NCI-H1930 (cell line): Measurements from ENCODE around the gene TAS1R1.
"Not testable (repeated sequence)": the region's sequence is repeated elsewhere in the genome, so short reads cannot be mapped to it uniquely, and the experiment has no call there.

Experiments
- DNase-seq, 2 experiments: peaks; one replicate each; lab custom pipeline; 2025; lab: John Stamatoyannopoulos, UW

TAS1R1 gene

DNA sequence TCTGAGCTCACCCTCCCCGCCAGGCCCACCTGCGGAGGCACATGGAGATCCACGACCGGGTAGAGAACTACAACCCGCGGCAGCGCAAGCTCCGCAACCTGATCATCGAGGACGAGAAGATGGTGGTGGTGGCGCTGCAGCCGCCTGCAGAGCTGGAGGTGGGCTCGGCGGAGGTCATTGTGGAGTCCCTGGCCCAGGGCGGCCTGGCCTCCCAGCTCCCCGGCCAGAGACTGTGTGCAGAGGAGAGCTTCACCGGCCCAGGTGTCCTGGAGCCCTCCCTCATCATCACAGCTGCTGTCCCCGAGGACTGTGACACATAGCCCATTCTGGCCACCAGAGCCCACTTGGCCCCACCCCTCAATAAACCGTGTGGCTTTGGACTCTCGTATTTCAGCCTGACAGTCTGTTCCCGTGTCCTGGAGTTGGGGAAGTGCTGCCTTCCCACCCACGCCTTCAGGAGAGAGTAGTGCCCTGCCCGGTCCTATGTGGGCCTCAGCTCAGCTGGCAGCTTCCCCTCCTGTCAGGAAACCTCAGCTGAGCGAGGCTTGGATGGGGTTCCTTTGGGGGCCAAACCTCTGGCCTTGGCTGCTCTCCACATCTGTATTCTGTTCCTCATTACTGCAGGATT is 33.9 kb downstream of the TAS1R1 start:
- DNase-seq, result no peak

- no peak for DNase-seq
These were observed 34.9 kb downstream of the TAS1R1 start for GRCh38 chr1:6590046-6590445.

DNA sequence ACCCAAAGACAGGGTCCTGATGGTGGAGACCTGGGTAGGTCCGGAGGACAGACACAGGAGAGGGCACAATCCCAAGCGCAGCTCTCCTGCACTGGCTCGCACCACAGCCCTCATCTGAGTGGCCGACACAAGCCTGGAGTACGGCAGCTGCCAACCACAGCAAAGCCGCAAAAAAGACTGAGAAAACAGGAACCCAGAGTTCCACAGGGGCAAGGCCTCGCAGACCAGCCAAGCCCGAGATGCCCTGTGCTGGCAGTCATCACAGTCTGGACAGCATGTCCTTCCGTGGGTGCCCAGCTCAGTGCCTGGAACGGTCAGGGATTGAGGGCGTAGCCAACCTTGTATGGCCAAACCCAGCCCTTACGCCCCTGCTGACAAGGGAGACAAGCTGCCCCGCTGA is 36.1 kb downstream of the TAS1R1 start:
- DNase-seq, result no peak

- DNase-seq, result no peak
These were observed 36.5 kb downstream of the TAS1R1 start for GRCh38 chr1:6591644-6592043.

- no peak for DNase-seq
These were observed 37.3 kb downstream of the TAS1R1 start for GRCh38 chr1:6592441-6592840.

DNA sequence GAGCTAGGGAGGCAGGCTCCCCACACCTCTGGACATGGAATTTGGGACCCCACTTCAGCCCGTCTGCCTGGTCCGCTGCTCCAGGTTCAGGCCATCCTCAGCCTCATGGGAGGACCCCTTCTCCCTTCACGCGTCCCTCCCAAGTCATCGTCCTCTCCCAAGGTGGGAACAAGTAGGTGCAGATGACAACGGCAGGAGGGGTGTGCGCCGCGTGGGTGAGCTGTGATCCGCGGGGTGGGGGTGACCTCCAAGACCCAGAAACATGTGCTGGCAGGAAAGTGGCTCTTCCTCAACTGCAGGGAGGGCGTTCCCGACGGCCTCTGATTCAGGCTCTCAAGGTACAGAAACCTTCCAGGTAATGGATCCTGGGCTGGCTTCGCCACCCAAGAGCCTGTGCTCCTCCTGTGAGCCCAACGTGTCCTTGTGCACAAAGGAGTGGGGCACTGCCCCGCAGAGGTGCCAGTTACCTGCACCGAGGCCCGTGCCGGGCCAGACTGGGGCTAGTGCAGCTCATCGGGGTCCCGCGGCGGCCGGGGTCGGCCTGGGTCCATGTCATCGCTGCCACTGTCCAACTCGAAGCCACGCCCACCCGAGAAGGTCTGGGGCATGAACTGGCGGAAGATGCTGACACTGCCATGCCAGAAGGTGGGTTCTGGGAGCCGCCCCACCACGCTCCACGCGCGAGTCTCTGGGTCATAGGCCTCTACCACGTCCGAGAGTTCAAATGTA is 37.9 kb downstream of the TAS1R1 start:
- DNase-seq, result no peak

DNA sequence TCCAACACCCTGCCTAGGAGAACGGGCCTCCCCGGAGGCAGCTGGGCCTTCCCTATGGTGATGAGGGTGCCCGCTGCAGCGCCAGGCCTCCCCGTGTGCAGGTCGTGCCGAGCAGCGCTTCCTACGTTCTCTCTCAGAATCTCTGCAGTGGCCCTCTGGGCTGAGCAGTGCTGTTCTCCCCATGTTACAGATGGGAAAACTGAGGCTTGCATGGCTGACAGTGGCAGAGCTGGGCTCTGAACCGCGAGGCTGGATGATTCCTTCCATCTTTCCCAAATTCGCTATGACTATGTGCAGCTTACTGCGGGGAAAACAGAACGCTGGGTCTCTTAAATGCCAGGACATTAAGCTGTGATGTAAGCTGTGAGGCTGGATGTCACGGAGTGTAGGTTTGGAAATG is 38.7 kb downstream of the TAS1R1 start:
- DNase-seq, result no peak

GRCh38 chr1:6594977-6595740 is 40.1 kb downstream of the TAS1R1 start:
- DNase-seq, result no peak

DNA sequence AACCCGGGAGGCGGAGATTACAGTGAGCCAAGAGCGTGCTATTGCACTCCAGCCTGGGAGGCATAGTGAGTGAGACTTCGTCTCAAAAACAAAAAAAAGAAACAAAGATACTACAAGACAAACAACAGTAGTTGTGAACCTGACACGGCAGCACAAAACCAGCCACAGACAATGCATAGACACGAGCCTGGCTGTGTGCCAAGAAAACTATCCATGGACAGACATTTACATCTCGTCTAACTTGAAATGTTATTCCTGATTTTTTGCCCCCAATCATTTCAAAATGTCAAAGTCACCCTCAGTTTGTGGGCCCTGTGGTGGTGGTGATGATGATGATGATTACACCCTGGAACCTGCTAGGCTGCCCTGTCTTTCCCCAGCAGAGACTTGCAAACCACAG is 41.2 kb downstream of the TAS1R1 start:
- DNase-seq, result no peak

- no peak for DNase-seq
These were observed 42.0 kb downstream of the TAS1R1 start for GRCh38 chr1:6596886-6597776.

GRCh38 chr1:6597777-6598131 is 42.6 kb downstream of the TAS1R1 start:
- DNase-seq, result no peak

DNA sequence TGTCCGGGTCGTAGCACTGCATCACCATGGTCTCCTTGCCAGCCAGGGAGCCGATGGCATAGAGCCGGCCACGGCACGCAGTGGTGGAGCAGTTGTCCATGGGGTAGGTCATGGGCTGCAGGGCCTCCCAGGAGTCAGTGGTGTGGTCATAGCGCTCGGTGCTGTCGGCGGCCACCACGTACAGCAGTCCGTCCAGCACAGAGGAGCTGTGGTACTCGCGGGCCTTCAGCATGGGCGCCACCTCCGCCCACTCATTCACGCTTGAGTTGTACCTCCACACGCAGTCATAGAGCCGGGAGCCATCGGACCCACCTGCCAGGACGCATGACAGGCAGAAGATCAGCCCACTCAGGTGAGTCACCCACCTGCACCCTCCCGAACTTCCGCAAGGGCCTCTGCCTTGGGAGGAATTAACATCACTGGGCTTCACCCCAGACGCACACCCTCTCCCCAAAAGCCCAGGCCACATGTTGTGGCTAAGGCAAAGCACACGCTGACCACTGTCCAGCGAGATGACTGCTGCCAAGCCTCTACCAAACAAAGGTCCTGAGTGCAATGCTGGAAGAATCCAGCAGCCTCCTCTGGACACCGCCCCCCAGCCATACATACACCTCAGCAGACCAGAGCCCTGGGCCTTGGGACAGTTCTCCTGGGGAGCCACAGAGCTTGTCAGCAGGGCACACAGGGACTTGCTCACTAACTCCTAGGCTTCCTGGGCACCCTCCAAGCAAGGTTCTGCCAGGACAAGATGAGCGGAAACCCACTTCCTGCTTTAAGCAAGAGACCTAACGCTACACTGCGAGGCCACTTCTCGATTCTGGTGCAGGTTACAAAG is 44.3 kb downstream of the TAS1R1 start:
- DNase-seq, result no peak

- not testable (repeated sequence) for DNase-seq
These were observed 44.9 kb downstream of the TAS1R1 start for GRCh38 chr1:6599991-6600390.

GRCh38 chr1:6600410-6601048 is 45.4 kb downstream of the TAS1R1 start:
- no peak for DNase-seq

GRCh38 chr1:6601049-6601922 is 46.2 kb downstream of the TAS1R1 start:
- no peak for DNase-seq

DNA sequence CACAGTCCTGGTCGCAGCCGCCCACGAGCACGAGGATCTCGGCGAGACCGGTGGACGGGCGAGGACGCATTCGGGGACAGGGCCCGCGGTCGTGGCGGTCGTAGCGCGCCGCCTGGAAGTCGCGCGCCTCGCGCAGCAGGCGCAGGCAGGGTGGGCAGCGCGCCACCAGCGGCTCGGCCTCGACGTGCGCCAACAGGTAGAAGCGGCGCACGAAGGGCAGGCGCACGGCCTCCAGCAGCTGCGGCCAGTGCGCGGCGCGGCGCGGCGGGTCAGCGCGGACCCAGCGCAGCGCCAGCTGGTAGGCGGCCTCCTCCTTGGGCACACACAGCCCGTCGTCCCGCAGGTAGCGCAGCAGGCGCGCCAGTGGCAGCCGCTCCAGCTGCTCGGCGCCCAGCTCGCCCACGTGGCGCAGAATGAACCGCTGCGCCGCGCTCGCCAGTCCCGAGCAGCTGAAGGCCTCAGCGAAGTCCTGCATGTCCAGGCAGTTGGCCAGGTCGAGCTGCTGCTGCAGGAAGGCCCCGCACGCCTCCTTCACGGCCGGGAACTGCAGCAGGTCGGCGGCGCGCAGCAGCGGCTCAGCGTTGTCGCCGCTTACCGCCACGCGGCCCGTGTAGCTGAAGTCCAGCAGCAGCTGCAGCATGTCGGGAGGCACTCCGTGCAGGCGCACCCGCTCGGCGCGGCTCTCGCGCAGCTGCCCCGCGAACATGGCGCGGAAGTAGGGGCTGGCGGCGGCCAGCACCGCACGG is 47.0 kb downstream of the TAS1R1 start:
- peak in 1 of 2 experiments; percentile 46 for DNase-seq

DNA sequence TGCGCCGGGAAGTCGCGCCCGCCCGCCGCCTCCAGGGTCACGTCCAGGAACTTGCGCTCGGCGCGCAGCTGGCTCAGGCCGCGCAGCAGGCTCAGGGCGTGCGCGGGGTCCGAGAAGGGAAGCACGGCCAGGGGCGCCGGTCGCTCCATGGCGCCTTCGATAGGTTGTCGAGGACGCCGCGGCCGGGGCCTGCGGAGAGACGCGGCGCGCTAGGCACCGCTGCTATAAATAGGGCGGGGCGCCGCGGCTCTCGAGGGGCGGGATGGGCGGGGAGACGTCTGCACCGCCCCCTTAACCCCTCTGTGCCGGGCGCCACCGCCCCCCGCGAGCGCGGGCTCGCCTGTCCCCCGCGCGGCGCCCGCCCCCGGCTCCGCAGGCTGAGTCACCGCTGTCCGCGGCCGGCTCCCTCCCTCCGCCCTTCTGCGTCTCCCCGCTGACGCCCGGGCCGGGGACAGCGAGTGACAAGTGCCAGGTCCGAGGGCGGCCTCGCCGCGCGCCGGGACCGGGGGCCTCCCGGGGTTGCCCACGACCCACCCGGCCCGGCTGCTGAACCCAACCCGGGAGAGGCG is 47.6 kb downstream of the TAS1R1 start, which contains the start of gene KLHL21:
Gene KLHL21 (minus strand): TSS at position 201 of the 569 bp plus-strand sequence. CDS start 52 bp downstream, at position 149.
- DNase-seq, result peak; percentile 45 to 64

GRCh38 chr1:6603238-6603914 is 48.3 kb downstream of the TAS1R1 start:
- DNase-seq, result no peak
